GM18907 (cell line): ENCODE results near the gene RUFY4.
"Not testable (repeated sequence)": the region's sequence is repeated elsewhere in the genome, so short reads cannot be mapped to it uniquely, and the experiment has no call there.

Experiments
- ATAC-seq: cut with Tn5 transposase; IDR thresholded peaks from one replicate; pipeline ENCODE4 v1.9.1; 2021; ENCODE audit warnings: mild to moderate bottlenecking, moderate library complexity; ENCODE audit not compliant: unreplicated experiment

The RUFY4 gene

GRCh38 chr2:218082586-218083351 is 13.7 kb downstream of the RUFY4 start:
- ATAC-seq = no peak

DNA sequence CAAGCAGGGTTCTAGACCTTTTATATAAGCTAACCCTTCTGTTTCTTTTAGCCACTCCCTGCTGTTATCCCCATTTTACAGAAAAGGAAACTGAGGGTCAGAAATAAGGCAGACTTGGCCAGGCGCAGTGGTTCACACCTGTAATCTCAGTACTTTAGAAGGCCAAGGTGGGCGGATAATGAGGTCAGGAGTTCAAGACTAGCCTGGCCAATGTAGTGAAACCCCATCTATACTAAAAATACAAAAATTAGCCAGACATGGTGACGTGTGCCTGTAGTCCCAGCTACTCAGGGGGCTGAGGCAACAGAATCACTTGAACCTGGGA is 14.3 kb downstream of the RUFY4 start:
- ATAC-seq = no peak

- ATAC-seq = no peak
Measured at GRCh38 chr2:218086478-218086877, 17.4 kb downstream of the RUFY4 start.

GRCh38 chr2:218089259-218089658 is 20.2 kb downstream of the RUFY4 start:
- ATAC-seq = no peak

DNA sequence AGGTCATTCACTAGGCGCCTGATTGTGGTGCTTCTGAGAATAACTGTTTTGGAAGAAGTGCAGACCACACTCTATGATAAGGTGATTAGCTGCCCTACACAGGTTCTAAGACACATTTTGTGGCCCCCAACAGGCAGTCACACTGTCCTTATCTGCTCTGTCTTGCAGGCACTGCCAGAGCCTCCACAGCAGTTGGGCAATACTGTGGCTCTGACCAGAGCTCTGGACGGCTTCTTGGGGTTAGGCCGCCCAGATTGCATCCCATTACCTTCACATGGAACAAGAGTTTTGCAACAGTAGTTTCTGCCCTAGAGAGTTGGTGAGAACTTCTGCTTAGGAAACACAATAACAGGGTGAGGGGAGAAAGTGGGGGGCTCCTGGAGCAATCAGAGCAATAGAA is 22.7 kb downstream of the RUFY4 start:
- ATAC-seq = no peak

DNA sequence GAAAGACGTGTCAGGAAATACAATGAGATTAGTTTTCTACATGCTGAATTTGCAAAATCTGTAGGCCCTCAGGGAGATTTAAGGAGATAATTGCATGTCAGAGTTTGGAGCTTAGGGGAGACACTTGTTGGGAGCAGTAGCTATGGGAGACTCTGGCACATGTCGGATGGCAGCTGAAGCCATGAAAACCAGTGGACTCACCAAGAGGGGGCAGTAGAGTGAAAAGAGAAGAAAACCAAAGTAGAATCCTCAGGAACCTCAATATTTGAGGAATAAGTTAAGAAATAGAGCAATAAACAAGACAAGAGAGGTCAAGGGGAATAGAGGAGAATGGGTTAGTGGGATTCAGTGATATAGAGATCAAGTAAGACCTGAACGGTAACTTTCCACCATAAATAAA is 24.8 kb downstream of the RUFY4 start:
- no peak for ATAC-seq

DNA sequence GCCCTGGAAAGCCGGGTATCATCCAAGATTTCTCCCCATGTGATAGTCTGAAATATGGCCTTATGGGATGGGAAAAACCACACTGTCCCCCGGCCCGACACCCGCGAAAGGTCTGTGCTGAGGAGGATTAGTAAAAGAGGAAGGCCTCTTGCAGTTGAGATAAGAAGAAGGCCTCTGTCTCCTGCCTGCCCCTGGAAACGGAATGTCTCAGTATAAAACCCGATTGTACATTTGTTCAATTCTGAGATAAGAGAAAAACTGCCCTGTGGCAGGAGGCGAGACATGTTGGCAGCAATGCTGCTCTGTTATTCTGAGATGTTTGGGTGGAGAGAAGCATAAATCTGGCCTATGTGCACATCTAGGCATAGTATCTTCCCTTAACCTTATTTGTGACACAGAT is 26.8 kb downstream of the RUFY4 start:
- no peak for ATAC-seq

DNA sequence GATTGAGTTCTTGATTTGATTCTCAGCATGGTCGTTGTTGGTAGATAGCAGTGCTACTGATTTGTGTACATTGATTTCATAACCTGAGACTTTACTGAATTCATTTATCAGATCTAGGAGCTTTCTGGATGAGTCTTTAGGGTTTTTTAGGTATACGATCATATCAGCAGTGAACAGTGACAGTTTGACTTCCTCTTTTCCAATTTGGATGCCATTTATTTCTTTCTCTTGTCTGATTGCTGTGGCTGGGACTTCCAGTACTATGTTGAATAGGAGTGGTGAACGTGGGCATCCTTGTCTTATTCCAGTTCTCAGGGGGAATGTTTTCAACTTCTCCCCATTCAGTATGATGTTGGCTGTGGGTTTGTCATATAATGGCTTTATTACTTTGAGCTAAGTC is 28.9 kb downstream of the RUFY4 start:
- ATAC-seq = no peak

DNA sequence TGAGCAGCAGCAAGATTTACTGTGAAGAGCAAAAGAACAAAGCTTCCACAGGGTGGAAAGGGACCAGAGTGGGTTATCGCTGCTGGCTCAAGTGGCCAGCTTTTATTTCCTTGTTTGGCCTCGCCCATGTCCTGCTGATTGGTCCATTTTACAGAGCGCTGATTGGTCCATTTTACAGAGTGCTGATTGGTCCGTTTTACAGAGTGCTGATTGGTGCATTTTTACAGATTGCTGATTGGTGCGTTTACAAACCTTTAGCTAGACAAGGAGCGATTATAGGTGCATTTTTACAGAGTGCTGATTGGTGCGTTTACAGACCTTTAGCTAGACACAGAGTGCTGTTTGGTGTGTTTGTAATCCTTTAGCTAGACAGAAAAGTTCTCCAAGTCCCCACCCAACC is 39.8 kb downstream of the RUFY4 start:
- not testable (repeated sequence) for ATAC-seq

DNA sequence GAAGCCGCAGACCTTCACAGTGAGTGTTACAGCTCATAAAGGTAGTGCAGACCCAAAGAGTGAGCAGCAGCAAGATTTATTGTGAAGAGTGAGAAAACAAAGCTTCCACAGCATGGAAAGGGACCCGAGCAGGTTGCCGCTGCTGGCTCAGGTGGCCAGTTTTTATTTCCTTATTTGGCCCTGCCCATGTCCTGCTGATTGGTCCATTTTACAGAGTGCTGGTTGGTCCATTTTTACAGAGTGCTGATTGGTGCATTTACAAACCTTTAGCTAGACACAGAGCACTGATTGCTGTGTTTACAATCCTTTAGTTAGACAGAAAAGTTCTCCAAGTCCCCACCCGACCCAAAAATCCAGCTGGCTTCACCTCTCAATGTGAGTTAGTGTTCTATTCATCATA is 52.7 kb downstream of the RUFY4 start:
- ATAC-seq = not testable (repeated sequence)

GRCh38 chr2:218122286-218122685 is 53.2 kb downstream of the RUFY4 start:
- ATAC-seq = not testable (repeated sequence)

- no peak for ATAC-seq
Measured at GRCh38 chr2:218123986-218124385, 54.9 kb downstream of the RUFY4 start.

- ATAC-seq = no peak
Measured at GRCh38 chr2:218125095-218125494, 56.0 kb downstream of the RUFY4 start.

GRCh38 chr2:218125626-218126080 is 56.6 kb downstream of the RUFY4 start, which contains the start of gene CXCR2:
Gene CXCR2 (plus strand): TSS chr2:218126028. CDS start chr2:218134802, 8,774 bp downstream.
- ATAC-seq = peak; percentile 59

- ATAC-seq = no peak
Measured at GRCh38 chr2:218127929-218128455, 58.9 kb downstream of the RUFY4 start.

DNA sequence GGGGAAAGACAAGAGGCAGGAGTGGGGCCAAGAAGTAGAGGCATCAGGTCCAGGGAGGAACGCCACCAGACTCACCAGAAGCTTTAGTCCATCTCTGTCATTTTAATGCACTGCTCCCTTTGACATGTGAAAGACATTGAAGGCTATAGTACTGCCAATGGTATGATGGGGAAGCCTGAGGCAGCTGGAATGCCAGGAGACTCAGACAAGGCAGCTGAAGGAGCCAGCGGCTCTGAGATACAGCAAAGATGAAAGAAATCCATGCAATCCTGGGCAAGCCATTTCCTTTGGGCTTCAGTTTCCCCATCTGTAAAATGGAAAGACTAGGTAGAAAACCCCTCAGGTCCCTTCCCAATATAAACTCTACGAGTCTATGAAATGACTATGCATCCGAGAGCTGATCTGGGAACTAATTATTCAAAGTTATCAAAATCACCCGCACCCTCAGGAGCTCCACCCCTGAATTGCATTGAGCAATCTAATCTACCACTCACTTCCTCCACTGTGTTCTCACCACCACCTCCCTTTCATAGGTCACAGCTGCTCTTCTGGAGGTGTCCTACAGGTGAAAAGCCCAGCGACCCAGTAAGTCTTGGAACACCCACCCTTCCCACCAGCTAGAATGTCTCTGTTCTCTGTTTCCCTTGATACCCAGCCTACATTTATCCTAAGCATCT is 59.9 kb downstream of the RUFY4 start:
- ATAC-seq = no peak

DNA sequence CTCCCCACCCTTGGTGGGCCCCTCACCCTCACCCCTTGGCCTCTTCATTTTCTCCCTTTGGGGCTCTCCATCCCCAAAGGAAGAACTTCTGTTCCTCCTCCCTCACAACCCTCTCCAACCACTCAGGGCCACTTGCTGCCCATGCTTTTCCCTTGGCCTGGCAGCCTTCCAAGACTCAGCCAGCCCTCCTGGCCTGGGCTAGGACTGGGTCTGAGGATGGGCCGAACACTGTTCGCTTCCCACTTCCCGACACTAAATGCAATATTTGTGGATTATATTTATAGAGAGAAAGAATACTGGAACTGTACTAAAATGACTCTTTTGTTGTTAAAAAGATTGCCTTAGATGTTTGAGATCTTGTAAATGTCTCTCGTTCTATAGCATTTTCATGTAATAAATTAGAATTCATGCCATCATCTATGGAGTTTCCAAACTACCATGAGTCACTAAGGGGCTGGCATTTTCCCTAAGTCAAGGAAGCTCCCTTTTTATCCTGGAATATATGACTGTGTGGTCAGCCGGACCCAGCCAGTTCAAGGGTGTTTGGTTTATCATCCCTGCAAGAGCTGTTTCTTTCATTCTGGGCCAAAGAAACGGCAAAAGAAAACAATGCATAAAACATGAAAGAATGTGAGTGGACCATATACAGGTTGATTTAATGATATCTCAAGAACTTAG is 60.5 kb downstream of the RUFY4 start:
- ATAC-seq = no peak

DNA sequence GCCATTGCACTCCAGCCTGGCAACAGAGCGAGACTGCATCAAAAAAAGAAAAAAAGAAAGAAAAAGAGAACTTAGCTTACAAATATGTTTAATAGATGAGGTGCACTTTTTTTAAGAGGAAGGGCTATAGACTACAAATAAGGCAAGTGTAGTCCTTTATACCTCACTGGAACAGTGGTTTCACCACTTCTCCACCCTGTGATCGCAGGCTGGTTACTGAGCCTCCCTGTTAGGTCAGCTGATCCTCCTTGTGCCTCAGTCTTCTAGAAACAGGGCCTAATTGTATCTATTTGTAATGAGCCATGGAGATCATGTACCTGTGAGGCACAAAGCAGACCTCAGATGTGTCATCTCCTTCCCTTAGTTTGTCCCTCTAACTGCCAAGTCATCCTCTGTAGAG is 61.3 kb downstream of the RUFY4 start:
- no peak for ATAC-seq

DNA sequence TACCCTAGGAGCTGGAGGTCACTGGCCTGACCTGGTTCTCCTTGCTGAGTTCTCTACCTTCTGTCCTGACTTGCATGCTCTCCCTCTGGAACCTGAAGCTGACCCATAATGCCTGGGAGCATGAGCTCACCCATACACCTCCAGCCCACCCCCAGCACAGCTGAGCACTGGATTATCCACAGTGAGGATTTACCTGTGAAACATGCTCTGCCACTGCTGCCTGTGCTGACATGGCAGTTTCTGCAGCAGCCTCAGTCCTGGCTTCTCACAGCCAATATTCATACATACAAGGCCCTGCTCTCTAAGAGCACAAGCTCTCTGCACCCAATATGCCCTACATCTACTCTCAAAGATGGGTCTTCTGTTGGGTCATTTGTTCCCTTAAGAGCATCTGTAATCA is 61.8 kb downstream of the RUFY4 start:
- ATAC-seq = no peak

- no peak for ATAC-seq
Measured at GRCh38 chr2:218137514-218137913, 68.5 kb downstream of the RUFY4 start.

DNA sequence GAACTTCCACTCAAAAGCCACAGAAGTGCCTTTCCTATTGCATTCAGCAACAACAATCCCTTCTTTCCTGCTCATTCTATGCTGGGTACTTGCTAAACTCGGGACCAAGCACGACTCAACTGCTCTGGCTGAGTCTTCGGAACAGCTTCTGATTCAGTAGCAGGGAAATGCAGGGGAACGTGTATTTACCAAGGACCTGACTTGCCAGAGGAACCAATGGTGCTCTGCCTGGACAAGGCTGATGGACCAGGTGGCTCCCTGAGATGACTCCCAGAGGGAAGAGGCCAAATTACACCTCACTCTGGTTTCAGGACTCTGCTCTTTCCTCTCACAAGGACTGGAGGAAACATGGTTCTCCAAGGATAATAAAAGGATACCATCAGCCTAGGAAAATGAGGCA is 69.0 kb downstream of the RUFY4 start:
- ATAC-seq = no peak
